ENCODE data around the gene ZNF213.

DNA sequence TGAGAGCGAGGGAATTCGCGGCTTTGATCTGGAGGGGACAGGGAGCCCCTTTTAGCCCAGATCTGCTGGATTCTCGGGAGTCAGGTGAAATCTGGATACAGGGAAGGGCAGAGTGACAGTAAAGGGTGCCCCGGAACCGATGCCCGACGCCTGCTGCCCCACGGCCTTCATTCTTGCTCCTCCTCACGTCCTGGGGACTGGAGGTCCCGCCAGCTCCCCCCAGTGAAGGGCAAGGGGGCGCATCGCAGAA is 53.8 kb downstream of the ZNF213 start:
- TF ChIP-seq CTCF (conservative IDR thresholded peaks at IDR 0.05) (no peak), EZH2 (IDR thresholded peaks at IDR 0.05; ENCODE audit: low read depth) (no peak)
